ENCODE data around the gene CADM1.

DNA sequence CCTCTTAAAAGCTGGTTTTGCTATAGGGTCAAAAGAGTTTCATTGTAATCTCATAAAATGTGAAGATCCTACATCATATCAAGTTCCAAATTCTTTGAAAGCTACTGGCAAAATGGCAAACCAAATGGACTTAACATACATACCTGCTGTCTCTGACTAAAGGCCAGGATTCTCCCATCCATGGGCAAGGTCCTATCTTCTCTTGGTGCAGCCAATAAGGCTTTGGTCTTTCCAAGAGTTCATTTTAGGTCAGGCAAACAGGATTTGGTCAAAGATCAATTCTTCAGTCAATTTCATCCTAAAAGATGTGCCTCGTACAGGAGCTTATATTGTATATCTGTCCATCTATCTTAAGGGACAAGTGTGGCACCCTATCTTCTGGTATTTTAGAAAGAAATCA, 49.7 kb downstream of the CADM1 start:
- TF ChIP-seq, protein P1, sequence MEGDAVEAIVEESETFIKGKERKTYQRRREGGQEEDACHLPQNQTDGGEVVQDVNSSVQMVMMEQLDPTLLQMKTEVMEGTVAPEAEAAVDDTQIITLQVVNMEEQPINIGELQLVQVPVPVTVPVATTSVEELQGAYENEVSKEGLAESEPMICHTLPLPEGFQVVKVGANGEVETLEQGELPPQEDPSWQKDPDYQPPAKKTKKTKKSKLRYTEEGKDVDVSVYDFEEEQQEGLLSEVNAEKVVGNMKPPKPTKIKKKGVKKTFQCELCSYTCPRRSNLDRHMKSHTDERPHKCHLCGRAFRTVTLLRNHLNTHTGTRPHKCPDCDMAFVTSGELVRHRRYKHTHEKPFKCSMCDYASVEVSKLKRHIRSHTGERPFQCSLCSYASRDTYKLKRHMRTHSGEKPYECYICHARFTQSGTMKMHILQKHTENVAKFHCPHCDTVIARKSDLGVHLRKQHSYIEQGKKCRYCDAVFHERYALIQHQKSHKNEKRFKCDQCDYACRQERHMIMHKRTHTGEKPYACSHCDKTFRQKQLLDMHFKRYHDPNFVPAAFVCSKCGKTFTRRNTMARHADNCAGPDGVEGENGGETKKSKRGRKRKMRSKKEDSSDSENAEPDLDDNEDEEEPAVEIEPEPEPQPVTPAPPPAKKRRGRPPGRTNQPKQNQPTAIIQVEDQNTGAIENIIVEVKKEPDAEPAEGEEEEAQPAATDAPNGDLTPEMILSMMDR (IDR thresholded peaks at IDR 0.05), result no peak
- no peak for TF ChIP-seq POLR2A (IDR thresholded peaks at IDR 0.05)
